Upper lobe of right lung (tissue), 1 donor: ENCODE data around the gene CBFB. TPM values are rescaled to one million over a fixed set of nuclear protein-coding genes. Genes with fewer than 3 reads are reported as not detected.

Experiments used
- ATAC-seq: fragments of 200-7000 bp; cut with Tn5 transposase; one replicate; pipeline ENCODE4 v1.9.1; 2020; ENCODE audit warnings: mild to moderate bottlenecking, moderate library complexity
- DNase-seq: peaks from one replicate; pipeline ENCODE4 v3.0.0-alpha.2; 2020
- H3K27ac ChIP-seq: fragments of 200-600 bp; one replicate; pipeline ENCODE4 v1.8.0; 2022
- H3K27me3 ChIP-seq: fragments of 200-600 bp; one replicate; pipeline ENCODE4 v1.8.0; 2022; ENCODE audit warnings: mild to moderate bottlenecking
- H3K36me3 ChIP-seq: fragments of 200-600 bp; one replicate; pipeline ENCODE4 v1.8.0; 2022
- H3K4me1 ChIP-seq: fragments of 200-600 bp; one replicate; pipeline ENCODE4 v1.8.0; 2022
- H3K4me3 ChIP-seq: fragments of 200-600 bp; one replicate; pipeline ENCODE4 v1.8.0; 2022; ENCODE audit warnings: mild to moderate bottlenecking
- H3K9me3 ChIP-seq: fragments of 200-600 bp; one replicate; pipeline ENCODE4 v1.8.0; 2022
- CTCF ChIP-seq: fragments of 200-600 bp; IDR thresholded peaks from one replicate; pipeline ENCODE4 v1.8.0; 2022; ENCODE audit warnings: antibody characterized with exemption
- intact Hi-C: fragments of 100-400 bp; cut with DNase I; formaldehyde crosslinking; loops from one replicate; pipeline ENCODE4 v1.11.0; 2022
- total RNA-seq: library from RNA; stranded (reverse); fragmentation: NEBNext Ultra II Directional; extraction: Animal tissue kit (Norgen Biotek cat#: 25700); gene quantifications from one replicate; pipeline ENCODE4 v1.2.1, GENCODE V29; 2021
- donor health status: DM: no; HTN: yes; CAD: no; lungs with severe emphysema.

CBFB gene
- total RNA-seq, 1 donor from 2014 or later, result 63.0 TPM

- Histone ChIP-seq H3K9me3 (no peaks in the 10 kb centered on the region), H3K4me1 (peaks cover 5% of the 10 kb centered on the region), H3K27ac (no peak overlapping the region), H3K4me3 (peak overlapping the region; percentile 56), H3K36me3 (no peaks in the 10 kb centered on the region), H3K27me3 (no peaks in the 10 kb centered on the region)
- no peak for TF ChIP-seq CTCF
- ATAC-seq (no peak), DNase-seq (peak; percentile 26)
- intact Hi-C loops, result no loop called here
These were observed 14.2 kb upstream of the CBFB start for GRCh38 chr16:67014634-67015312.

- intact Hi-C loops, result no loop called here
These were observed 13.6 kb upstream of the CBFB start for GRCh38 chr16:67015313-67015731.

GRCh38 chr16:67016143-67016542, 12.8 kb upstream of the CBFB start:
- Histone ChIP-seq H3K27ac (no peak overlapping the region), H3K36me3 (no peaks in the 10 kb centered on the region), H3K9me3 (no peaks in the 10 kb centered on the region), H3K27me3 (no peaks in the 10 kb centered on the region), H3K4me1 (peaks cover 5% of the 10 kb centered on the region), H3K4me3 (no peak overlapping the region)
- intact Hi-C loops, result no loop called here
- ATAC-seq (no peak), DNase-seq (peak; percentile 12)
- no peak for TF ChIP-seq CTCF

More at GRCh38 chr16:67015313-67015731, 13.6 kb upstream of the CBFB start:
- no peak for TF ChIP-seq CTCF
- no peaks in the 10 kb centered on the region for H3K9me3 ChIP-seq
- H3K27ac ChIP-seq, result no peak overlapping the region
- no peaks in the 10 kb centered on the region for H3K36me3 ChIP-seq
- peaks cover 5% of the 10 kb centered on the region for H3K4me1 ChIP-seq
- H3K4me3 ChIP-seq, result no peak overlapping the region
- peak; percentile 57 for DNase-seq
- no peaks in the 10 kb centered on the region for H3K27me3 ChIP-seq
- no peak for ATAC-seq

GRCh38 chr16:67016681-67017420, 12.1 kb upstream of the CBFB start:
- Histone ChIP-seq H3K4me1 (peaks cover 5% of the 10 kb centered on the region), H3K4me3 (no peak overlapping the region), H3K27me3 (no peaks in the 10 kb centered on the region), H3K9me3 (no peaks in the 10 kb centered on the region), H3K27ac (no peak overlapping the region), H3K36me3 (no peaks in the 10 kb centered on the region)
- no peak for ATAC-seq
- DNase-seq, result peak; percentile 46
- TF ChIP-seq CTCF, result no peak
- intact Hi-C loops, result no loop called here

GRCh38 chr16:67017421-67017750, 11.6 kb upstream of the CBFB start:
- Histone ChIP-seq H3K36me3 (no peaks in the 10 kb centered on the region), H3K4me1 (peaks cover 5% of the 10 kb centered on the region), H3K27ac (no peak overlapping the region), H3K27me3 (no peaks in the 10 kb centered on the region), H3K9me3 (no peaks in the 10 kb centered on the region), H3K4me3 (no peak overlapping the region)
- TF ChIP-seq CTCF, result no peak
- ATAC-seq (no peak), DNase-seq (peak; percentile 22)
- intact Hi-C loops, result no loop called here
